ENCODE results near the gene ICAM2.

Gene ICAM2

DNA sequence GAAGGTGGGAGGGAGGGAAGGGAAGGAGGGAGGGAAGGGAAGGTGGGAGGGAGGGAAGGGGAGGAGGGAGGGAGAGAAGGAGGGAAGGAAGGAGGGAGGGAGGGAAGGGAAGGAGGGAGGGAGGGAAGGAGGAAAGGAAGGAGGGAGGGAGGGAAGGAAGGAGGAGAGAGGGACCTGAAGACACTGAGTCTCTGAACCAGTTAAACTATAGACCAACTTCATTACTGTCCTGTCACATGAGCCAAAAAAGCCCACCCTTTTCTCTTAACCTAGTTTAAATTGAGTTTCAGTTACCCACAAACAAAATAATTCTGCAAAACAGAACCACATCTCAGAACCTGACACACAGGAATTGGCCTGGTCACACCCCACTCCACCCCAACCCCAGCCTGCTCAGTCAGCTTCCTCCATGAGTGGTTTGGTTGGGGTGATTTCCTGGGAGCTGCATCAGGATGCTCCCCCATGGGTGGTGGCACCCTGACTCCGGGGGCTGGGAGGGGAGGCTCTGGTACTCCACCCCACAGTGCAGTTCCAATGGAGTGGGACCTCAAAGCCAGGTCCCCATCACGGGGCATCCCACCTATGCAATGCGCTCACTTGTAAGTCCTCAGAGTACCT is 27.0 kb downstream of the ICAM2 start:
- H3F3A ChIP-seq (ENCODE audit: control insufficient read depth, insufficient read depth): no peaks in the 10 kb centered on the region
- H3K79me2 ChIP-seq (ENCODE audit: control insufficient read depth, low read length): no peaks in the 10 kb centered on the region
- H3K27ac ChIP-seq (ENCODE audit: low read depth, low read length): no peak overlapping the region
- H4K20me1 ChIP-seq (ENCODE audit: control insufficient read depth, insufficient read depth, low read depth, low read length): no peaks in the 10 kb centered on the region
- no peaks in the 10 kb centered on the region for H3K9me3 ChIP-seq (ENCODE audit: control insufficient read depth, insufficient read depth, low read length)
- no peak overlapping the region for H3K4me2 ChIP-seq (ENCODE audit: low read length)
- H3K27me3 ChIP-seq (ENCODE audit: control insufficient read depth, low read length): peaks cover 53% of the 10 kb centered on the region
- no peaks in the 10 kb centered on the region for H3K9me2 ChIP-seq (replicated peaks; ENCODE audit: control insufficient read depth, low read length)
- H3K4me3 ChIP-seq (ENCODE audit: low read length): no peak overlapping the region
- no peak for TF ChIP-seq EZH2phosphoT487 (IDR thresholded peaks at IDR 0.05; ENCODE audit: borderline replicate concordance, low read length)
- TF ChIP-seq, protein P1, sequence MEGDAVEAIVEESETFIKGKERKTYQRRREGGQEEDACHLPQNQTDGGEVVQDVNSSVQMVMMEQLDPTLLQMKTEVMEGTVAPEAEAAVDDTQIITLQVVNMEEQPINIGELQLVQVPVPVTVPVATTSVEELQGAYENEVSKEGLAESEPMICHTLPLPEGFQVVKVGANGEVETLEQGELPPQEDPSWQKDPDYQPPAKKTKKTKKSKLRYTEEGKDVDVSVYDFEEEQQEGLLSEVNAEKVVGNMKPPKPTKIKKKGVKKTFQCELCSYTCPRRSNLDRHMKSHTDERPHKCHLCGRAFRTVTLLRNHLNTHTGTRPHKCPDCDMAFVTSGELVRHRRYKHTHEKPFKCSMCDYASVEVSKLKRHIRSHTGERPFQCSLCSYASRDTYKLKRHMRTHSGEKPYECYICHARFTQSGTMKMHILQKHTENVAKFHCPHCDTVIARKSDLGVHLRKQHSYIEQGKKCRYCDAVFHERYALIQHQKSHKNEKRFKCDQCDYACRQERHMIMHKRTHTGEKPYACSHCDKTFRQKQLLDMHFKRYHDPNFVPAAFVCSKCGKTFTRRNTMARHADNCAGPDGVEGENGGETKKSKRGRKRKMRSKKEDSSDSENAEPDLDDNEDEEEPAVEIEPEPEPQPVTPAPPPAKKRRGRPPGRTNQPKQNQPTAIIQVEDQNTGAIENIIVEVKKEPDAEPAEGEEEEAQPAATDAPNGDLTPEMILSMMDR (IDR thresholded peaks at IDR 0.05; ENCODE audit: low read depth, low read length, poor library complexity, severe bottlenecking): no peak
- no peaks in the 10 kb centered on the region for H3K36me3 ChIP-seq (ENCODE audit: control insufficient read depth, low read length)
- H3K4me1 ChIP-seq (ENCODE audit: control insufficient read depth, low read length): peaks cover 18% of the 10 kb centered on the region

DNA sequence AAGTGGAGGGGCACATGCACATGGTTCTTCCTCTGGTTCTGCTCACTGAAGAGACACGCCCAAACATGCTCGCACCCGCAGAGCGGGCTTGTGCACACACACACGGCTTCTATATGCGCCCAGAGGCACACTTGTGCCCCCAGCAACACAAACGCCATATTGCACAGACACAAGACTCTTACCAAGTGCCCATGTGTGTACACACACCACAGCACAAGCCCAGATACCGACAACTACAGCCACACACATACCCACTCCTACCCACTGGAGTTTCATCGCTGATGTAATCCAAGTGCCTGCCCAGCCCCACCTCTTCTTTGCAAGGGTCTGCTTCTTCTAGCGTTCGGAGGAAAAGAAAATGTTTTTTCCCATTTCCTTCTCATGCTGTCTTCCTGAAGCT is 28.8 kb downstream of the ICAM2 start:
- Histone ChIP-seq H3K79me2 (ENCODE audit: control insufficient read depth, low read length) (no peaks in the 10 kb centered on the region), H4K20me1 (ENCODE audit: control insufficient read depth, insufficient read depth, low read depth, low read length) (no peaks in the 10 kb centered on the region), H3K9me3 (ENCODE audit: control insufficient read depth, insufficient read depth, low read length) (no peaks in the 10 kb centered on the region), H3K4me1 (ENCODE audit: control insufficient read depth, low read length) (peaks cover 5% of the 10 kb centered on the region), H3K36me3 (ENCODE audit: control insufficient read depth, low read length) (no peaks in the 10 kb centered on the region), H3K9me2 (replicated peaks; ENCODE audit: control insufficient read depth, low read length) (no peaks in the 10 kb centered on the region), H3K4me3 (ENCODE audit: low read length) (no peak overlapping the region), H3F3A (ENCODE audit: control insufficient read depth, insufficient read depth) (no peaks in the 10 kb centered on the region), H3K4me2 (ENCODE audit: low read length) (no peak overlapping the region), H3K27ac (ENCODE audit: low read depth, low read length) (no peak overlapping the region), H3K27me3 (ENCODE audit: control insufficient read depth, low read length) (peaks cover 35% of the 10 kb centered on the region)
- no peak for TF ChIP-seq EZH2phosphoT487 (IDR thresholded peaks at IDR 0.05; ENCODE audit: borderline replicate concordance, low read length)
- TF ChIP-seq, protein P1 (IDR thresholded peaks at IDR 0.05; ENCODE audit: low read depth, low read length, poor library complexity, severe bottlenecking): no peak

DNA sequence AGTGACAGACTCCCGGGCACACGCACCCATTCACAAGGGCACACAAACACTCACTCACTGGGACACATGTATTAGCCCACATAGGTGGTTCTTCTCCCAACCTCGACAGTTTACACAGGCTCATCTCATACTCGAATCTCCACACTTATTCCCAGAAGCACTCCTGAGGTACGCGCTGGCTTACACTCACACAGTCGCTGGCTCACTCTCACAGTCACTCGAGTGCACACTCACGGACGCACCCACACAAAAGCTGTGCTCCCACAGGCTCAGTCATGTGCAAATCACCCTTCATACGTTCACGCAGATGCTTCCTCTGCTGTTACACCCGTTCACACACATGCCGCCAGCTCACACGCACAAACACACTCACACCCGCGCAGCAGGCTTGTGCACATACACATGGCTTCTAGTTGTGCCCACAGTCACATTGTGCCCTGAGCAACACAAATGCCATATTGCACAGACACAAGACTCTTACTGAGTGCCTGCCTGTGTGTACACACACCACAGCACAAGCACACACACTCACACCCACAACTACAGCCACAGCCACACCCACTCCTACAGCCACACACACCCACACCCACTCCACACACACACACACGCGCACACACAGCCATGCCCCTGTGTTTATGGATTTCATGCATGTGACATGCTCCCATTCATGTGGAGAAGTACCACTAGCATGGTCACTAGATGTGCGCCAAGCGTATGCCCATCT is 30.6 kb downstream of the ICAM2 start:
- H3K27me3 ChIP-seq (ENCODE audit: control insufficient read depth, low read length): peaks cover 24% of the 10 kb centered on the region
- no peaks in the 10 kb centered on the region for H3K36me3 ChIP-seq (ENCODE audit: control insufficient read depth, low read length)
- no peaks in the 10 kb centered on the region for H3K9me2 ChIP-seq (replicated peaks; ENCODE audit: control insufficient read depth, low read length)
- H3K79me2 ChIP-seq (ENCODE audit: control insufficient read depth, low read length): no peaks in the 10 kb centered on the region
- H3K27ac ChIP-seq (ENCODE audit: low read depth, low read length): no peak overlapping the region
- H3K4me1 ChIP-seq (ENCODE audit: control insufficient read depth, low read length): peaks cover 5% of the 10 kb centered on the region
- H3K4me2 ChIP-seq (ENCODE audit: low read length): no peak overlapping the region
- H3F3A ChIP-seq (ENCODE audit: control insufficient read depth, insufficient read depth): no peaks in the 10 kb centered on the region
- no peak for TF ChIP-seq EZH2phosphoT487 (IDR thresholded peaks at IDR 0.05; ENCODE audit: borderline replicate concordance, low read length)
- H3K9me3 ChIP-seq (ENCODE audit: control insufficient read depth, insufficient read depth, low read length): no peaks in the 10 kb centered on the region
- no peak overlapping the region for H3K4me3 ChIP-seq (ENCODE audit: low read length)
- H4K20me1 ChIP-seq (ENCODE audit: control insufficient read depth, insufficient read depth, low read depth, low read length): no peaks in the 10 kb centered on the region
